Pons (tissue), 1 donor: ENCODE measurements around the gene USE1.

Source experiments
- DNase-seq: peaks from one replicate; pipeline ENCODE4 v3.0.0-alpha.2; 2016; ENCODE audit warnings: low spot score

The USE1 gene

GRCh38 chr19:17235971-17236777 is 21.0 kb downstream of the USE1 start:
- DNase-seq: no peak

GRCh38 chr19:17236811-17237543 is 21.8 kb downstream of the USE1 start:
- no peak for DNase-seq

GRCh38 chr19:17237747-17238706 is 22.9 kb downstream of the USE1 start:
- DNase-seq: no peak

- DNase-seq: no peak
These were observed 25.1 kb downstream of the USE1 start for GRCh38 chr19:17240062-17240752.

GRCh38 chr19:17240826-17241399 is 25.8 kb downstream of the USE1 start:
- DNase-seq: no peak

GRCh38 chr19:17242431-17243208 is 27.5 kb downstream of the USE1 start:
- DNase-seq: no peak

GRCh38 chr19:17243211-17243829 is 28.2 kb downstream of the USE1 start:
- DNase-seq: no peak

GRCh38 chr19:17243830-17244617 is 28.9 kb downstream of the USE1 start:
- DNase-seq: no peak

- no peak for DNase-seq
These were observed 29.7 kb downstream of the USE1 start for GRCh38 chr19:17244618-17245534.

- no peak for DNase-seq
These were observed 30.4 kb downstream of the USE1 start, which contains the start of gene NR2F6 for GRCh38 chr19:17245535-17245984. TSS of gene NR2F6 (minus strand) at chr19:17245919. CDS start at chr19:17245220, 699 bp downstream.

- DNase-seq: no peak
These were observed 31.7 kb downstream of the USE1 start for GRCh38 chr19:17246681-17247425.

- DNase-seq: no peak
These were observed 33.0 kb downstream of the USE1 start for GRCh38 chr19:17248011-17248776.

GRCh38 chr19:17249887-17250548 is 34.9 kb downstream of the USE1 start:
- DNase-seq: no peak

- DNase-seq: no peak
These were observed 39.5 kb downstream of the USE1 start for GRCh38 chr19:17254636-17255035.

GRCh38 chr19:17255150-17255621 is 40.0 kb downstream of the USE1 start:
- DNase-seq: no peak

- DNase-seq: no peak
These were observed 41.0 kb downstream of the USE1 start for GRCh38 chr19:17256130-17256529.
